K562 (cell line): ENCODE results near the gene PCDHGA7. TPM values are rescaled to one million over a fixed set of nuclear protein-coding genes. Genes with fewer than 3 reads are reported as not detected.

Experiments
- ATAC-seq: fragments of 200-7000 bp; cut with Tn5 transposase; 3 replicates; pipeline ENCODE4 v1.9.1; 2020; ENCODE audit warnings: moderate library complexity
- BruUV-seq: library from RNA; stranded (reverse); fragments of 400-500 nt; replicated peaks from 2 replicates; lab custom pipeline; 2021; lab: Mats Ljungman, UMichigan
- CTCF ChIA-PET: fragments of 300-600 bp; formaldehyde crosslinking; extraction: SDS; loops from one replicate; lab custom pipeline; 2021; ENCODE audit warnings: low intra/inter-chr PET ratio; lab: Yijun Ruan, JAX
- POLR2A ChIA-PET: fragments of 300-600, 350-650 bp; sonication (Branson Sonifier 250); formaldehyde crosslinking; extraction: SDS; loops from one replicate; lab custom pipeline; 2021; ENCODE audit warnings: antibody characterized with exemption, inconsistent platforms; lab: Yijun Ruan, JAX
- DNase-seq, 4 experiments: peaks; one replicate each; pipeline versions ENCODE4 v3.0.0 to v3.0.0-alpha.2; 2011 to 2018; ENCODE audit warnings: low spot score in 3 of 4, mixed read lengths in 3 of 4; ENCODE audit errors: extremely low read depth in 1 of 4
- FAIRE-seq: peaks from 2 replicates; lab custom pipeline; 2011; peaks lifted over from hg19 to GRCh38; lab: Jason Lieb, UNC
- H2AFZ ChIP-seq: 2 replicates; pipeline ENCODE4 v1.6.0; 2011; ENCODE audit warnings: low read depth, low read length, control low read depth, inconsistent platforms
- H3K27ac ChIP-seq: fragments of 200-600 bp; 3 replicates; pipeline ENCODE4 v1.8.0; 2011; ENCODE audit warnings: low read depth, mild to moderate bottlenecking, control low read depth, inconsistent platforms, low read length, moderate library complexity, mixed read lengths; ENCODE audit errors: extremely low read depth
- H3K27me3 ChIP-seq, 2 experiments: fragments of 300-600 bp in 1 of 2; 2 replicates in 1 of 2; 3 replicates in 1 of 2; pipeline versions ENCODE4 v1.6.0 to v1.8.0; 2011; ENCODE audit warnings: inconsistent platforms in 2 of 2, low read length in 2 of 2, mild to moderate bottlenecking in 1 of 2, mixed read lengths in 1 of 2, moderate library complexity in 1 of 2; ENCODE audit not compliant: control insufficient read depth in 2 of 2, insufficient read depth in 2 of 2
- H3K36me3 ChIP-seq: fragments of 300-600 bp; 3 replicates; pipeline ENCODE4 v1.8.0; 2011; ENCODE audit warnings: mild to moderate bottlenecking, low read length, inconsistent platforms; ENCODE audit not compliant: control insufficient read depth, insufficient read depth
- H3K4me1 ChIP-seq, 2 experiments: fragments of 200-600 bp in 1 of 2; replicated peaks in 1 of 2; 2 replicates in 1 of 2; 3 replicates in 1 of 2; pipeline versions ENCODE4 v1.5.1 to v1.8.0; 2011; ENCODE audit warnings: inconsistent platforms in 2 of 2, low read length in 2 of 2, mild to moderate bottlenecking in 1 of 2, mixed read lengths in 1 of 2, moderate library complexity in 1 of 2; ENCODE audit not compliant: control insufficient read depth in 2 of 2, insufficient read depth in 2 of 2
- H3K4me2 ChIP-seq: 2 replicates; pipeline ENCODE4 v1.6.1; 2011; ENCODE audit warnings: low read length, control low read depth, inconsistent platforms, mixed read lengths; ENCODE audit not compliant: insufficient read depth
- H3K4me3 ChIP-seq: fragments of 200-600 bp; sonication (generic), shearing (Covaris generic); 2 replicates; pipeline ENCODE4 v1.5.1; 2016; ENCODE audit warnings: control low read depth, inconsistent platforms
- H3K79me2 ChIP-seq: fragments of 200-600 bp; 3 replicates; pipeline ENCODE4 v1.8.0; 2011; ENCODE audit warnings: low read length, inconsistent platforms; ENCODE audit not compliant: control insufficient read depth, insufficient read depth
- H3K9ac ChIP-seq, 2 experiments: 2 replicates each; pipeline versions ENCODE4 v1.6.0 to v1.6.1; 2011; ENCODE audit warnings: low read depth in 2 of 2, low read length in 2 of 2, control low read depth in 1 of 2, inconsistent platforms in 1 of 2, mild to moderate bottlenecking in 1 of 2, mixed read lengths in 1 of 2; ENCODE audit not compliant: insufficient read depth in 1 of 2
- H3K9me1 ChIP-seq: one replicate; pipeline ENCODE4 v1.6.0; 2011; ENCODE audit warnings: inconsistent platforms, mild to moderate bottlenecking, low read length, moderate library complexity; ENCODE audit not compliant: control insufficient read depth, insufficient read depth
- H3K9me3 ChIP-seq: replicated peaks from 2 replicates; pipeline ENCODE4 v1.5.1; 2011; ENCODE audit warnings: low read depth, low read length, inconsistent platforms; ENCODE audit not compliant: control insufficient read depth, insufficient read depth
- H4K20me1 ChIP-seq: replicated peaks from 2 replicates; pipeline ENCODE4 v1.6.1; 2011; ENCODE audit warnings: low read length, inconsistent platforms, mixed read lengths; ENCODE audit not compliant: control insufficient read depth, insufficient read depth
- CBX5 ChIP-seq: IDR thresholded peaks from 2 replicates; pipeline ENCODE4 v1.6.1; 2014; ENCODE audit warnings: low read depth, borderline replicate concordance
- FIP1L1 ChIP-seq: fragments of 200-400 bp; formaldehyde crosslinking; IDR thresholded peaks from 2 replicates; pipeline ENCODE4 v1.6.1; 2018; ENCODE audit warnings: mild to moderate bottlenecking, low read depth, low read length; ENCODE audit not compliant: poor library complexity, severe bottlenecking
- KDM5B ChIP-seq: fragments of 200-600 bp; sonication (generic); IDR thresholded peaks from 2 replicates; pipeline ENCODE4 v1.6.1; 2012; ENCODE audit warnings: low read depth, mild to moderate bottlenecking, moderate library complexity, low read length, control low read depth, inconsistent platforms; ENCODE audit not compliant: insufficient replicate concordance
- LEF1 ChIP-seq: fragments of 450-650 bp; IDR thresholded peaks from 2 replicates; pipeline ENCODE4 v1.6.1; 2016; ENCODE audit warnings: mild to moderate bottlenecking
- NCOR1 ChIP-seq: fragments of 450-650 bp; IDR thresholded peaks from 2 replicates; pipeline ENCODE4 v1.6.1; 2016; ENCODE audit warnings: mild to moderate bottlenecking, moderate library complexity
- RAD21 ChIP-seq, 2 experiments: fragments of 250-450 bp in 1 of 2; fragments of 450-650 bp in 1 of 2; sonication (Bioruptor Pico) in 1 of 2; formaldehyde crosslinking in 1 of 2; IDR thresholded peaks in 1 of 2; conservative IDR thresholded peaks in 1 of 2; 2 replicates each; pipeline versions ENCODE4 v1.4.0 to v1.8.0; 2020 to 2022; ENCODE audit warnings: mild to moderate bottlenecking in 2 of 2, moderate library complexity in 1 of 2
- STAG1 ChIP-seq: sonication (generic); formaldehyde crosslinking; IDR thresholded peaks from 2 replicates; pipeline ENCODE4 v1.5.0; 2020; ENCODE audit warnings: missing genetic modification reagents, borderline replicate concordance
- TAF9B ChIP-seq: fragments of 450-650 bp; IDR thresholded peaks from 2 replicates; pipeline ENCODE4 v1.6.1; 2018; ENCODE audit warnings: mild to moderate bottlenecking; ENCODE audit not compliant: partially characterized antibody
- THRAP3 ChIP-seq: fragments of 450-650 bp; IDR thresholded peaks from 2 replicates; pipeline ENCODE4 v1.6.1; 2016; ENCODE audit warnings: mild to moderate bottlenecking, inconsistent platforms, borderline replicate concordance
- ZFP36 ChIP-seq: fragments of 150-350 bp; IDR thresholded peaks from 2 replicates; pipeline ENCODE4 v1.6.1; 2018; ENCODE audit warnings: low read length, low read depth; ENCODE audit not compliant: partially characterized antibody
- ZNF444 ChIP-seq: fragments of 250-450 bp; sonication (Bioruptor Pico); IDR thresholded peaks from 2 replicates; pipeline ENCODE4 v1.4.0; 2020; ENCODE audit warnings: mild to moderate bottlenecking, moderate library complexity
- WGBS: fragments of 100-300 bp; shearing (Covaris generic); methylation state at CpG from one replicate; pipeline ENCODE4 v1.1.6; 2016; ENCODE audit warnings: low coverage, mixed read lengths; ENCODE audit not compliant: insufficient coverage; ENCODE audit errors: missing lambda C conversion rate; 5-methylcytosine and 5-hydroxymethylcytosine counted together
- in situ Hi-C: fragments of 300-500 bp; cut with MboI; formaldehyde crosslinking; loops from 4 replicates; pipeline ENCODE4 v1.15.0; 2018; ENCODE audit warnings: inconsistent platforms, mixed read lengths
- intact Hi-C: fragments of 100-400 bp; cut with micrococcal nuclease; formaldehyde crosslinking; loops from 2 replicates; pipeline ENCODE4 v1.14.2; 2022
- polyA plus RNA-seq, 8 experiments: library from polyadenylated mRNA; depleted of rRNA in 4 of 8; stranded (reverse) in 5 of 8; unstranded in 3 of 8; fragments of >200 nt; fragmentation: Nextera tagmentation in 2 of 8; fragmentation: Illumina TruSeq in 1 of 8; extraction: Ambion mirVana in 2 of 8; extraction: Trizol in 1 of 8; gene quantifications; 2 replicates each; pipeline versions ENCODE4 v1.2.1 to v1.2.3, GENCODE V29; 2011 to 2014; ENCODE audit warnings: inconsistent platforms in 1 of 8, missing spikeins in 1 of 8
- total RNA-seq, 7 experiments: library from RNA; depleted of rRNA in 6 of 7; stranded (reverse); fragments of >200 nt in 6 of 7; fragmentation: Illumina TruSeq in 2 of 7; extraction: Trizol in 2 of 7; gene quantifications; 2 replicates each; pipeline versions ENCODE4 v1.2.1 to v1.2.3, GENCODE V29; 2011 to 2021; ENCODE audit warnings: low replicate concordance in 1 of 7
- TF ChIP-seq, protein P1 (sequence below): fragments of 200-800 bp; sonication (Bioruptor generic); IDR thresholded peaks from 2 replicates; pipeline ENCODE4 v1.6.1; 2017; ENCODE audit warnings: missing genetic modification characterization, missing compliant biosample characterization
- TF ChIP-seq, protein P2 (sequence below), 2 experiments: fragments of 450-650 bp in 1 of 2; IDR thresholded peaks; 2 replicates each; pipeline ENCODE4 v1.6.1; 2011 to 2017; ENCODE audit warnings: low read depth in 2 of 2, antibody characterized with exemption in 1 of 2, borderline replicate concordance in 1 of 2, low read length in 1 of 2, mild to moderate bottlenecking in 1 of 2, mixed read lengths in 1 of 2; ENCODE audit not compliant: control insufficient read depth in 1 of 2

The PCDHGA7 gene
- total and polyA plus RNA-seq, 9 of the 15 experiments (the other 6 are each of a cell fraction or from before 2014, with no cell fraction given): 0.03 to 0.11 (median 0.06) TPM; not detected in 5

DNA sequence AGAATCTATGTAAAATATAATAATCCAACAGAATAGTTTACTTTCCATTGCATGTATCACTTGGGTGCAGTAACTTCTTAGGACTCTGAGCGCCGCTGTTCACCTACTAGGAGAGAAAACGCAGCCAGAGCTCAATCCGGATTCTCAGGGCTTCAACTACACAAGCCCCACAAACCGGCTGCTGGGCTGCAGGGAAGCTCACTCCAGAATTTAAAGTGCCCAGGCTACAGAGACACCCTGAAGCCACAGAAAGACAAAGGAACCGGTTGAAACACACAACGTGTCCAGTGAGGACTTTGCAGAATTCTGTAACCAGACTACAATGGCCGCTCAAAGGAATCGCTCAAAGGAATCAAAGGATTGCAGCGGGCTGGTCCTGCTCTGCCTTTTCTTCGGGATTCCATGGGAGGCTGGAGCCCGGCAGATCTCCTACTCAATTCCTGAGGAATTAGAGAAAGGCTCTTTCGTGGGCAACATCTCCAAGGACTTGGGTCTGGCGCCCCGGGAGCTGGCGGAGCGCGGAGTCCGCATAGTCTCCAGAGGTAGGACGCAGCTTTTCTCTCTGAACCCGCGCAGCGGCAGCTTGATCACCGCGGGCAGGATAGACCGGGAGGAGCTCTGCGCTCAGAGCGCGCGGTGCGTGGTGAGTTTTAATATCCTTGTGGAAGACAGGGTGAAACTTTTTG lies 30.5 kb downstream of the PCDHGA7 start, which contains the start of gene PCDHGA10:
PCDHGA10 (plus strand) TSS at position 134 of the 686 bp plus-strand sequence; CDS start at position 323, 189 bp downstream.
- Histone ChIP-seq H3K27me3 (peaks cover 7 to 33% of the 10 kb centered on the region in 2 experiments; a peak in 4 of 5 replicates), H3K36me3 (no peaks in the 10 kb centered on the region), H3K4me3 (peak within 1 kb of the TSS; percentile 21), H3K9me1 (no peaks in the 10 kb centered on the region), H2AFZ (peak within 1 kb of the TSS; percentile 69), H3K4me2 (peak within 1 kb of the TSS; percentile 59), H3K9me3 (no peaks in the 10 kb centered on the region; the same call in 1 of the 2 replicates), H4K20me1 (no peaks in the 10 kb centered on the region), H3K4me1 (peaks cover 0 to 27% of the 10 kb centered on the region in 2 experiments; a peak in 2 of 5 replicates), H3K9ac (peak within 1 kb of the TSS in 1 of 2 experiments; percentile 48; a peak in 2 of 4 replicates), H3K79me2 (no peaks in the 10 kb centered on the region), H3K27ac (no peak within 1 kb of the TSS)
- POLR2A ChIA-PET: interaction anchor here (0.8 to 1.9 kb wide), 3 partner anchors 9 to 263 kb away, joined by 4 to 7 read pairs (median 4); partner anchors contain the start of gene PCDHGA11
- in situ Hi-C loops: no loop called here
- ATAC-seq (peak; percentile 91), FAIRE-seq (peak; percentile 70), DNase-seq (peak; percentile 49 to 61 (median 54))
- 17% methylated on average over 25 of the region's 31 CpGs for WGBS
- no TSS peak for BruUV-seq
- intact Hi-C loops: loop anchor here (5.0 kb wide), 1 partner anchor 109 kb away; no protein-coding TSS in a partner anchor
- CTCF ChIA-PET: interaction anchor here (0.5 to 1.5 kb wide), 6 partner anchors 8 to 401 kb away, joined by 3 to 4 read pairs (median 3); partner anchors contain the start of genes PCDHGA11 and PCDHGA2
- TF ChIP-seq LEF1 (no peak), RAD21 (CRISPR knock-in tag; conservative IDR thresholded peaks at IDR 0.05 in 1 of 2, IDR thresholded peaks at IDR 0.05 in 1 of 2) (peak; percentile 34 to 66), ZNF444 (no peak), FIP1L1 (no peak), STAG1 (no peak), NCOR1 (no peak), TAF9B (no peak), ZFP36 (no peak), CBX5 (no peak), KDM5B (no peak), THRAP3 (no peak)
- TF ChIP-seq, protein P1, sequence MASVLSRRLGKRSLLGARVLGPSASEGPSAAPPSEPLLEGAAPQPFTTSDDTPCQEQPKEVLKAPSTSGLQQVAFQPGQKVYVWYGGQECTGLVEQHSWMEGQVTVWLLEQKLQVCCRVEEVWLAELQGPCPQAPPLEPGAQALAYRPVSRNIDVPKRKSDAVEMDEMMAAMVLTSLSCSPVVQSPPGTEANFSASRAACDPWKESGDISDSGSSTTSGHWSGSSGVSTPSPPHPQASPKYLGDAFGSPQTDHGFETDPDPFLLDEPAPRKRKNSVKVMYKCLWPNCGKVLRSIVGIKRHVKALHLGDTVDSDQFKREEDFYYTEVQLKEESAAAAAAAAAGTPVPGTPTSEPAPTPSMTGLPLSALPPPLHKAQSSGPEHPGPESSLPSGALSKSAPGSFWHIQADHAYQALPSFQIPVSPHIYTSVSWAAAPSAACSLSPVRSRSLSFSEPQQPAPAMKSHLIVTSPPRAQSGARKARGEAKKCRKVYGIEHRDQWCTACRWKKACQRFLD (CRISPR knock-in tag): no peak
- TF ChIP-seq, protein P2, sequence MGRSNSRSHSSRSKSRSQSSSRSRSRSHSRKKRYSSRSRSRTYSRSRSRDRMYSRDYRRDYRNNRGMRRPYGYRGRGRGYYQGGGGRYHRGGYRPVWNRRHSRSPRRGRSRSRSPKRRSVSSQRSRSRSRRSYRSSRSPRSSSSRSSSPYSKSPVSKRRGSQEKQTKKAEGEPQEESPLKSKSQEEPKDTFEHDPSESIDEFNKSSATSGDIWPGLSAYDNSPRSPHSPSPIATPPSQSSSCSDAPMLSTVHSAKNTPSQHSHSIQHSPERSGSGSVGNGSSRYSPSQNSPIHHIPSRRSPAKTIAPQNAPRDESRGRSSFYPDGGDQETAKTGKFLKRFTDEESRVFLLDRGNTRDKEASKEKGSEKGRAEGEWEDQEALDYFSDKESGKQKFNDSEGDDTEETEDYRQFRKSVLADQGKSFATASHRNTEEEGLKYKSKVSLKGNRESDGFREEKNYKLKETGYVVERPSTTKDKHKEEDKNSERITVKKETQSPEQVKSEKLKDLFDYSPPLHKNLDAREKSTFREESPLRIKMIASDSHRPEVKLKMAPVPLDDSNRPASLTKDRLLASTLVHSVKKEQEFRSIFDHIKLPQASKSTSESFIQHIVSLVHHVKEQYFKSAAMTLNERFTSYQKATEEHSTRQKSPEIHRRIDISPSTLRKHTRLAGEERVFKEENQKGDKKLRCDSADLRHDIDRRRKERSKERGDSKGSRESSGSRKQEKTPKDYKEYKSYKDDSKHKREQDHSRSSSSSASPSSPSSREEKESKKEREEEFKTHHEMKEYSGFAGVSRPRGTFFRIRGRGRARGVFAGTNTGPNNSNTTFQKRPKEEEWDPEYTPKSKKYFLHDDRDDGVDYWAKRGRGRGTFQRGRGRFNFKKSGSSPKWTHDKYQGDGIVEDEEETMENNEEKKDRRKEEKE (IDR thresholded peaks at IDR 0.05; ENCODE audit: borderline replicate concordance in 1 of 2, control insufficient read depth in 1 of 2, low read depth in 2 of 2, low read length in 1 of 2): no peak
